LoVo (cell line): ENCODE results near the gene SLCO4A1.
"Not testable (repeated sequence)": the region's sequence is repeated elsewhere in the genome, so short reads cannot be mapped to it uniquely, and the experiment has no call there.

Source experiments
- DNase-seq: peaks from one replicate; pipeline ENCODE4 v3.0.0-alpha.2; 2016; ENCODE audit warnings: low spot score

SLCO4A1 gene

GRCh38 chr20:62665153-62665754 lies 23.0 kb downstream of the SLCO4A1 start:
- no peak for DNase-seq

- no peak for DNase-seq
Measured at GRCh38 chr20:62665826-62666735, 23.8 kb downstream of the SLCO4A1 start.

DNA sequence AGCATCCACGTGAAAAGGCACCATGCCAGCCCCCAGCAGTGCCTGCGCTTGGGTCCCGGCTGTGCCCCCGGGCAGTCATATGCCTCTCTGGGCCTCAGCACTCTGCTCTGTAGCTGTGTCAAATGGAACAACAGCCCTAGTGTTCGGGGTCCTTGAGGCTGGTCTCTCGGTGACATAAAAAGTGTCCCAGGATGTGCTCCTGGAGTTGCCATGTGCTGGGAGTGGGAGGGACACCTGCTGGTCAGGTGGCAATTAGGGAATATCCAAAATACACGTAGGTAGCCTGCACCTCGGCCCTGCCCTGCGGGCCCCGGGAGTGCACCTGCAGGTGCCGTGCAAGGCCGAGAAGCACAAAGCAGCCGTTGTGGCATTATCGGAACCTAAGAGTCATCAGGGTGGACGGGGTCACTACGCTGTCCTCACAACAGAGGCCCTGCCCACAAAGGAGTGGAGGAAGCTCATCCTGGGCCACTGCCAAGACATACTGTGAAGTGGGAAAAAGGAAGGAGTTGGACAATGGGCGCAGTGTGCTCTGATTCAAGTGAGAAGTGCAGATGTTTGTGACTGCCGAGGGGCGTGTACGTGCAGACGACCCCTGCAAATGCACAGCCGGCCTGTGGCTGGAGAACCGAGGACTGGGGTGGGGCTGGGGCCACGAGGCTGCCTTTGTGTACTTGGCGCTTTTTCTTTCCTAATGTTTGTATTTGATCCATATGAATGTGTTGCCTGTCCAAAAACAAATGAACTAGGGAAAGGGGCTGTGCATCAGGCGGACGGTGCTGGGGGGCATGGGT lies 24.6 kb downstream of the SLCO4A1 start:
- no peak for DNase-seq

DNA sequence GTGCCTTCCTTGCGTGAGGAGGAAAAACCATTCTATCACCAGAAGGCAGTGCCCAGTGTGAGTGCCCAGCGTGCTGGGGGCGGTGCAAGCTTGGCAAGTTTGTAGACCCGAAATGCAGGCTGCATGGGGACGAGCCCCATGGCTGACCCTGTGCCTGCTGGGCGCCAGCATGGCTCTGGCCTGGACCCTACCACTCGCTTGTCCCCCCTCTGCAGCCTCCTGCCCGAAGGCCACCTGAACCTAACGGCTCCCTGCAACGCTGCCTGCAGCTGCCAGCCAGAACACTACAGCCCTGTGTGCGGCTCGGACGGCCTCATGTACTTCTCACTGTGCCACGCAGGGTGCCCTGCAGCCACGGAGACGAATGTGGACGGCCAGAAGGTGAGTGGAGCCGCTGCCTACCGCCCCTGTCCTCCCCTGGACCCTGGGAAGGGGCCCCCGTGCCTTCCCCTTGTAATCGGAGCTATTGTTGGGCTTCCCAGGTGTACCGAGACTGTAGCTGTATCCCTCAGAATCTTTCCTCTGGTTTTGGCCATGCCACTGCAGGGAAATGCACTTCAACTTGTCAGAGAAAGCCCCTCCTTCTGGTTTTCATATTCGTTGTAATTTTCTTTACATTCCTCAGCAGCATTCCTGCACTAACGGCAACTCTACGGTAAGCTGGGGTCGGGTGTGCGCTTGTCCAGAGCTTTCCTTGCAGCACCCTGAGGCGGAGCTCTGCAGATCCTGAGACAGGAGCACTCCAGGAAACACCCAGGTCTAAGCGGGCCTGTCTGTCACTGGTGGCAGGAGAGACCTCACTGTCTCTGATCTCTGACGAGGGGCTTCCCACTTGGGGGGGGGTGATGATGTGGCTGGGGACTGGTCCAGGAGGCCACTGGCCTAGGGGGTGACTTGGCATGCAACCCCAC lies 25.5 kb downstream of the SLCO4A1 start:
- no peak for DNase-seq

DNA sequence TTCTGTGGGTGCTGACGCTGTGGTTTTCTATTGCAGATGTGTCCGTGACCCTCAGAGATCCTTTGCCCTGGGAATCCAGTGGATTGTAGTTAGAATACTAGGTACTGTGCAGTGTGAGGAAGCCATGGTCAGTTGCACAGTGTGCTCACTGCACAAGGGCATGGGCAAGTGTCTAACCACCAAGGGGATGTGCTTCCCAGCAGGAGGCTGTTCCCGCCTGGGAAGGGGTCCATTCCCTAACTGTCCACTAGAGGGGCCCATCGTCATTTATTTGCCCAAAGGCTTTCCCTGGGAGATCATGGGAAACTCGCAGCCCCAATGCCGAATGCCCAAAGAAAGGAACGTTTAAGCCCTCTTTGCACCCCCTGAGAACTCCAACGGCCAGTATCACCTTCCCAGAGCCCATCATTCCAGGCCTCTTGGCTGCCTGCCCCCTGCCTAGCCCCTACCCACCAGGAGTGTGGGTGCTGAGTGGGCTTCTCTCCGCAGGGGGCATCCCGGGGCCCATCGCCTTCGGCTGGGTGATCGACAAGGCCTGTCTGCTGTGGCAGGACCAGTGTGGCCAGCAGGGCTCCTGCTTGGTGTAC lies 26.2 kb downstream of the SLCO4A1 start:
- DNase-seq: peak; percentile 44

- DNase-seq: no peak
Measured at GRCh38 chr20:62669249-62669648, 26.9 kb downstream of the SLCO4A1 start.

DNA sequence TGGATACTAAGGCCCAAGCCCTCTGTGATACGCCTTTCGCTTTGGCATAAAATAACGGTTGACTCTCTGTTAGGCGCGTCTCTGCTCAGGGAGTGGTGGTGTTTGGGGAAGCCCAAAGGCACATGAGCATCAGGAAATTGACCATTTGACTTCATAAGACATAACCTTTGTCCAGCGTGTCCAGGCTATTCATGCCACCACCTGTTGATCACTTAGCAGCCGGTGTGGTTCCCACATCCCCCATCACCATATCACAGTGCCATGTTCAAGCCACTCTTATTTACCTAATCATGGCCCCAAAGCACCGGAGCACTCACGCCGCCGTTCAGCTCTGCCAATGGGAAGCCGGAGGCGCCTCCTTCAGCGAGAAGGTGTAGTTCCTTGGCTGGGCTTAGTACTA lies 27.9 kb downstream of the SLCO4A1 start:
- no peak for DNase-seq

- no peak for DNase-seq
Measured at GRCh38 chr20:62670998-62671397, 28.7 kb downstream of the SLCO4A1 start.

GRCh38 chr20:62671765-62672164 lies 29.5 kb downstream of the SLCO4A1 start:
- DNase-seq: no peak

GRCh38 chr20:62674370-62674769 lies 32.1 kb downstream of the SLCO4A1 start:
- no peak for DNase-seq

DNA sequence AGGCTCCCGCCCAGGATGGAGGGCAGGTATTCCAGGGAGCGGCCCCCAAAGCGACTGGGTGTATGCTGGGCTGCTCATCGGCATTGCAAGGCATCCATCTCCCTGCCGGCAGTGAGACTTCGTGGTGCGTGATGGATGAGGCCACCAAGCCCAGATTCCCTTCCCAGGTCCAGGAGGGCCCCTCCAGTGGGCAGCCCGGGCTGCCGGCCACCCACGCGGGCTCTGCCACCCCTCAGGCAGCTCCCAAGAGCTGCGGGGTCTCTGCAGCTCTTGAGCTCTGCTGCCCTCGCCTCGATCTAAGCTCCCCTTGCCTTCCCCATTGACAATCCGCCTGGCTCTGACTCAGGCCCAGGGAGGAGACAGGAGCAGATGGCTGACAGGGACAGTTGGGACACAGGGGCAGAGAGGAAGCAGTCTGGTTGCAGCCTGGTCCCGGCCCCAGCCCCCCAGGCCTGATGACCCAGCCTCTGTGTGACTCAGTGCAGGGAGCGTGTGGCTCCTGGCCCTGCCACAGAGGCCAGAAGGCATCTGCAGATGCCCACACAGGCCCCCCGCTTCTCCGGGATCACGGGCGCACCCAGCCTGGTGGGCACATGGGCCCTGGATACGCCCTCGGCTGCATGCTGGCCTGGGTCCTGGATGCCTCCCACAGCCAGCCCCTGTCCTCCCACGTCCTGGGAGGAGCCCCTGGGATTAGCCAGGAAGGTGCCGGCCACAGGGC lies 33.0 kb downstream of the SLCO4A1 start:
- no peak for DNase-seq

GRCh38 chr20:62675877-62676260 lies 33.6 kb downstream of the SLCO4A1 start:
- DNase-seq: no peak

GRCh38 chr20:62676976-62677375 lies 34.7 kb downstream of the SLCO4A1 start:
- DNase-seq: no peak

GRCh38 chr20:62677678-62678077 lies 35.4 kb downstream of the SLCO4A1 start:
- DNase-seq: no peak

DNA sequence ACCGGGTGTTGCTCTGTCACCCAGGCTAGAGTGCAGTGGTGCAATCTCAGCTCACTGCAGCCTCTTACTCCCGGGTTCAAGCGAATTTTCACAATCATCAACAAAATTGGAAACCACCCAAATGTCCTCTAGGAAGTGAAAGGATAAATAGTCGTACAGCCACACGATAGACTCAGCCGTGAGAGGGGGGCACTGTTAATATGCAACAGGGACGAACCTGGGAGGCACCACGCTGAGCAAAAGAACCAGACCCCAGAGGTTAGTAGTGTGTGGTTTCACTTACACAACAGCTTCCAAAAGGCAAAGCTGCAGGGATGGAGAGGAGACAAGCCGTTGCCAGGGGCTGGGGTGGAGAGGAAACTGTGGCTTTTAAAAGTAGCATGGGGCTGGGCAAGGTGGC lies 36.2 kb downstream of the SLCO4A1 start:
- DNase-seq: no peak

DNA sequence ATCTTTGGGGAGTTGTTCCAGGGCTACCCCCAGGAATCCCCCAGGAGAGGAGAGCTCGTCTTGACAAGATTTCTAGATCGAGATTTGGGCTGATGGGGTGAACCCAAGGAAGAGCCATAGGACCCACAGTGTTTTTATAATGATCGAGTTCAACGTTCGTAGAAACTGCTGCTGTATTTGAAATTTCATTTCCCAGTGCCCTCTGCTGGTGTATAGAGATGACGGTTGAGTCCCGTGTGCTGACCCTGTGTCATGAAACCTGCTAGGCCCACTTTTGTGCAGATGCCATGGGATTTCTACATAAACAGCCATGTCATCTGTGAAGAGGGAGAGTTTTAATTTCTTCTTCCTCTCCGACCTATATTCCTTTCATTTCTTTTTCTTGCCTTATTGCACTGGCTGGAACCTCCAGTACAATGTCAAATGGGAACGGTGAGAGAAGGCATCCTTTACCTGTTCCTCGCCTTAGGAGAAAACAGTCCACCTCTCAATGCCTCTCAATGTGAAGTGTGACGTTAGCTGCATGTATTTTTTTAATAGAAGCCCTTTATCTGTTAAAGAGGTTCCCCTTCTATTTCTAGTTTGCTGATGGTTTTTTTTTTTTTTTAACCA lies 37.8 kb downstream of the SLCO4A1 start:
- DNase-seq: no peak

- DNase-seq: no peak
Measured at GRCh38 chr20:62682912-62683517, 40.7 kb downstream of the SLCO4A1 start.

GRCh38 chr20:62683660-62684322 lies 41.5 kb downstream of the SLCO4A1 start:
- DNase-seq: not testable (repeated sequence)

- DNase-seq: no peak
Measured at GRCh38 chr20:62684981-62685380, 42.7 kb downstream of the SLCO4A1 start.
